ENCODE measurements around the gene PEPD. TPM values are rescaled to one million over a fixed set of nuclear protein-coding genes. Genes with fewer than 3 reads are reported as not detected.

Gene PEPD
- polyA plus RNA-seq, 1 donor from 2014 or later = 43.9 TPM

GRCh38 chr19:33520844-33521479 lies 629 bp downstream of the PEPD start:
- no peaks in the 10 kb centered on the region for H3K79me2 ChIP-seq (replicated peaks; ENCODE audit: insufficient read depth, low read length)
- H2AFZ ChIP-seq (ENCODE audit: low read depth, low read length) = peak overlapping the region; percentile 60
- peak overlapping the region; percentile 68 for H3K9ac ChIP-seq (ENCODE audit: low read length)
- TF ChIP-seq TAF1 (IDR thresholded peaks at IDR 0.05; ENCODE audit: low read depth) (no peak), RAD21 (conservative IDR thresholded peaks at IDR 0.05) (no peak), CTCF (IDR thresholded peaks at IDR 0.05; ENCODE audit: poor library complexity, severe bottlenecking) (no peak), MXI1 (conservative IDR thresholded peaks at IDR 0.05; ENCODE audit: poor library complexity, severe bottlenecking) (no peak), POLR2AphosphoS5 (IDR thresholded peaks at IDR 0.05) (no peak), SMC3 (conservative IDR thresholded peaks at IDR 0.05; ENCODE audit: poor library complexity) (no peak), EZH2 (IDR thresholded peaks at IDR 0.05; ENCODE audit: borderline replicate concordance, insufficient read depth, low read length, poor library complexity, severe bottlenecking) (no peak)
- H3K27ac ChIP-seq (ENCODE audit: low read length) = no peak overlapping the region
- no peaks in the 10 kb centered on the region for H4K20me1 ChIP-seq (ENCODE audit: insufficient read depth)
- no peaks in the 10 kb centered on the region for H3K27me3 ChIP-seq (ENCODE audit: insufficient read depth, low read depth, low read length)
- H3K4me2 ChIP-seq (ENCODE audit: low read length) = peak overlapping the region; percentile 72
- H3K4me3 ChIP-seq (ENCODE audit: low read length) = peak overlapping the region; percentile 96
- no peaks in the 10 kb centered on the region for H3F3A ChIP-seq (ENCODE audit: insufficient read depth, low read length, poor library complexity, severe bottlenecking)
- no peaks in the 10 kb centered on the region for H3K9me3 ChIP-seq (ENCODE audit: low read length)
- H3K36me3 ChIP-seq (ENCODE audit: insufficient read depth, low read length) = no peaks in the 10 kb centered on the region
- H3K9me2 ChIP-seq (ENCODE audit: insufficient read depth, low read length) = no peaks in the 10 kb centered on the region

- Histone ChIP-seq H3K9me2 (ENCODE audit: insufficient read depth, low read length) (no peaks in the 10 kb centered on the region), H3K27me3 (ENCODE audit: insufficient read depth, low read depth, low read length) (no peaks in the 10 kb centered on the region), H3K27ac (ENCODE audit: low read length) (no peak overlapping the region), H3K79me2 (replicated peaks; ENCODE audit: insufficient read depth, low read length) (no peaks in the 10 kb centered on the region), H3F3A (ENCODE audit: insufficient read depth, low read length, poor library complexity, severe bottlenecking) (no peaks in the 10 kb centered on the region), H3K9me3 (ENCODE audit: low read length) (no peaks in the 10 kb centered on the region), H3K4me2 (ENCODE audit: low read length) (peak overlapping the region; percentile 72), H3K4me3 (ENCODE audit: low read length) (peak overlapping the region; percentile 96), H3K9ac (ENCODE audit: low read length) (no peak overlapping the region), H4K20me1 (ENCODE audit: insufficient read depth) (no peaks in the 10 kb centered on the region), H2AFZ (ENCODE audit: low read depth, low read length) (no peak overlapping the region), H3K36me3 (ENCODE audit: insufficient read depth, low read length) (no peaks in the 10 kb centered on the region)
- TF ChIP-seq SMC3 (conservative IDR thresholded peaks at IDR 0.05; ENCODE audit: poor library complexity) = no peak
- TF ChIP-seq RAD21 (conservative IDR thresholded peaks at IDR 0.05) = no peak
- TF ChIP-seq REST (IDR thresholded peaks at IDR 0.05; ENCODE audit: borderline replicate concordance) = no peak
- TF ChIP-seq EP300 (conservative IDR thresholded peaks at IDR 0.05; ENCODE audit: poor library complexity, severe bottlenecking) = no peak
- TF ChIP-seq POLR2AphosphoS5 (IDR thresholded peaks at IDR 0.05) = no peak
- TF ChIP-seq TAF1 (IDR thresholded peaks at IDR 0.05; ENCODE audit: low read depth) = no peak
- no peak for TF ChIP-seq EZH2 (IDR thresholded peaks at IDR 0.05; ENCODE audit: borderline replicate concordance, insufficient read depth, low read length, poor library complexity, severe bottlenecking)
- no peak for TF ChIP-seq MXI1 (conservative IDR thresholded peaks at IDR 0.05; ENCODE audit: poor library complexity, severe bottlenecking)
- TF ChIP-seq CTCF (IDR thresholded peaks at IDR 0.05; ENCODE audit: poor library complexity, severe bottlenecking) = no peak
These were observed 1.4 kb downstream of the PEPD start for GRCh38 chr19:33520048-33520643.
